Uterus (tissue), 4 donors: ENCODE measurements around the gene SNU13. TPM values are rescaled to one million over a fixed set of nuclear protein-coding genes. Genes with fewer than 3 reads are reported as not detected.
"Not testable (repeated sequence)": the region's sequence is repeated elsewhere in the genome, so short reads cannot be mapped to it uniquely, and the experiment has no call there.

Experiments
- DNase-seq, 2 donors: peaks; one replicate each; pipeline ENCODE4 v3.0.0-alpha.2; 2019 to 2020
- H3K27ac ChIP-seq, 2 donors: fragments of 200-600 bp; sonication (generic); 1 replicate in 1 of 2; 2 replicates in 1 of 2; pipeline ENCODE4 v1.5.1; 2016 to 2018
- H3K27me3 ChIP-seq, 2 donors: fragments of 200-600 bp; sonication (generic); one replicate each; pipeline ENCODE4 v1.5.1; 2018 to 2019; ENCODE audit warnings: control low read depth in 1 of 2
- H3K36me3 ChIP-seq, 2 donors: fragments of 200-600 bp; sonication (generic); one replicate each; pipeline ENCODE4 v1.5.1; 2019; ENCODE audit warnings: control low read depth in 1 of 2
- H3K4me1 ChIP-seq, 2 donors: fragments of 200-600 bp; sonication (generic); one replicate each; pipeline ENCODE4 v1.5.1; 2018 to 2019; ENCODE audit warnings: control low read depth in 1 of 2
- H3K4me3 ChIP-seq, 2 donors: fragments of 200-600 bp; sonication (generic); 1 replicate in 1 of 2; 2 replicates in 1 of 2; pipeline ENCODE4 v1.5.1; 2018 to 2019; ENCODE audit warnings: mild to moderate bottlenecking in 1 of 2
- H3K9me3 ChIP-seq, 2 donors: fragments of 200-600 bp; sonication (generic); one replicate each; pipeline ENCODE4 v1.5.1; 2019; ENCODE audit warnings: control low read depth in 1 of 2
- CTCF ChIP-seq, 4 experiments: fragments of 200-600 bp in 2 of 4; fragments of 450-650 bp in 2 of 4; sonication (generic) in 2 of 4; IDR thresholded peaks; one replicate each; pipeline ENCODE4 v1.5.1; 2016 to 2019; ENCODE audit warnings: antibody characterized with exemption in 4 of 4, mild to moderate bottlenecking in 2 of 4, moderate library complexity in 1 of 4
- POLR2A ChIP-seq, 2 donors: fragments of 450-650 bp; IDR thresholded peaks; one replicate each; pipeline ENCODE4 v1.6.1; 2016; ENCODE audit warnings: antibody characterized with exemption in 2 of 2, mild to moderate bottlenecking in 1 of 2, moderate library complexity in 1 of 2
- intact Hi-C: fragments of 100-400 bp; cut with DNase I; formaldehyde crosslinking; loops from one replicate; pipeline ENCODE4 v1.15.1; 2023; ENCODE audit warnings: low total_unique reads
- small RNA-seq: library from RNA; depleted of rRNA; stranded (forward); fragments of <200 nt; gene quantifications from one replicate; pipeline ENCODE3, GENCODE V24; 2016
- total RNA-seq, 4 donors: library from RNA; depleted of rRNA in 3 of 4; stranded (reverse); fragments of >200 nt in 3 of 4; gene quantifications; one replicate each; pipeline versions ENCODE4 v1.1.0 to v1.2.4, GENCODE V29; 2014 to 2023
- donor health status: DM: yes; HTN: yes; CAD: no.

SNU13 gene
- total RNA-seq, 4 donors from 2014 or later, result 62.1 to 136 (median 96.2) TPM

- intact Hi-C loops, result no loop called here
- H3K27ac ChIP-seq, result no peak overlapping the region
- no peaks in the 10 kb centered on the region for H3K36me3 ChIP-seq
- H3K27me3 ChIP-seq, result no peaks in the 10 kb centered on the region
- H3K4me1 ChIP-seq, result no peaks in the 10 kb centered on the region
- TF ChIP-seq POLR2A (IDR thresholded peaks at IDR 0.05) (no peak), CTCF (IDR thresholded peaks at IDR 0.05) (no peak)
- H3K9me3 ChIP-seq, result no peaks in the 10 kb centered on the region
- DNase-seq, result no peak
- no peak overlapping the region for H3K4me3 ChIP-seq
These were observed 52.2 kb downstream of the SNU13 start for GRCh38 chr22:41636467-41636866.

GRCh38 chr22:41634610-41635009 is 54.1 kb downstream of the SNU13 start:
- H3K9me3 ChIP-seq, DNase-seq, H3K36me3 ChIP-seq, intact Hi-C loops, H3K27me3 ChIP-seq, H3K4me3 ChIP-seq, H3K4me1 ChIP-seq, H3K27ac ChIP-seq: not testable (repeated sequence)

- intact Hi-C loops, H3K27me3 ChIP-seq, H3K4me1 ChIP-seq, H3K36me3 ChIP-seq, H3K27ac ChIP-seq, H3K4me3 ChIP-seq, DNase-seq, H3K9me3 ChIP-seq: not testable (repeated sequence)
These were observed 57.1 kb downstream of the SNU13 start for GRCh38 chr22:41631615-41632014.

GRCh38 chr22:41631115-41631514 is 57.6 kb downstream of the SNU13 start:
- DNase-seq, H3K4me3 ChIP-seq, intact Hi-C loops, H3K36me3 ChIP-seq, H3K4me1 ChIP-seq, H3K27me3 ChIP-seq, H3K9me3 ChIP-seq, H3K27ac ChIP-seq: not testable (repeated sequence)

GRCh38 chr22:41625577-41625976 is 63.1 kb downstream of the SNU13 start:
- Histone ChIP-seq H3K4me1 (peaks cover 3 to 4% of the 10 kb centered on the region in 2 donors), H3K4me3 (no peak overlapping the region), H3K9me3 (no peaks in the 10 kb centered on the region), H3K36me3 (no peaks in the 10 kb centered on the region), H3K27me3 (no peaks in the 10 kb centered on the region), H3K27ac (no peak overlapping the region)
- TF ChIP-seq CTCF (IDR thresholded peaks at IDR 0.05) (no peak), POLR2A (IDR thresholded peaks at IDR 0.05) (no peak)
- DNase-seq, result no peak
- intact Hi-C loops, result no loop called here

Small RNAs within 50 kb of the gene (small RNA-seq; reads per million reads assigned to genes)
- gene HMGN2P10 (not detected), gene RF00019 (not detected), gene RNU6-476P (not detected), gene RNU6ATAC22P (not detected)

Other genes starting within 250 kb of the SNU13 start
- 10 to 100 TPM; 15.6 to 97.1 (median 27.8) TPM for gene TOB2, start 242.1 kb downstream of the SNU13 start, total RNA-seq
- gene PHF5A, start 220.2 kb downstream of the SNU13 start, total RNA-seq, result 10 to 100 TPM; 38.5 to 65.1 (median 46.4) TPM
- 10 to 100 TPM; 21.5 to 64.4 (median 47.1) TPM for gene ACO2, start 219.8 kb downstream of the SNU13 start, total RNA-seq
- gene POLR3H, start 144.4 kb downstream of the SNU13 start, total RNA-seq, result 10 to 100 TPM in 2 of 4 donors, 1 to 10 TPM in 2; 3.2 to 41.9 (median 16.6) TPM
- 10 to 100 TPM in 2 of 4 donors, 1 to 10 TPM in 2; 2.4 to 83.0 (median 19.6) TPM for gene CSDC2, start 127.9 kb downstream of the SNU13 start, total RNA-seq
- 10 to 100 TPM; 21.0 to 76.5 (median 34.6) TPM for gene PMM1, start 99.0 kb downstream of the SNU13 start, total RNA-seq
- 10 to 100 TPM in 2 of 4 donors, 1 to 10 TPM in 2; 6.4 to 34.2 (median 9.6) TPM for gene DESI1, start 67.8 kb downstream of the SNU13 start, total RNA-seq
- 100 to 1,000 TPM in 3 of 4 donors, 10 to 100 TPM in 1; 89.1 to 303 (median 157) TPM for gene XRCC6, start 67.6 kb downstream of the SNU13 start, total RNA-seq
- 1 to 10 TPM in 1 of 4 donors, under 1 TPM in 1, not detected in 2; 0.70 to 1.9 TPM for gene MEI1, start 10.6 kb upstream of the SNU13 start, total RNA-seq
- 10 to 100 TPM in 2 of 4 donors, 1 to 10 TPM in 2; 4.1 to 24.3 (median 11.0) TPM for gene CCDC134, start 111.8 kb upstream of the SNU13 start, total RNA-seq
- gene SREBF2, start 144.2 kb upstream of the SNU13 start, total RNA-seq, result 10 to 100 TPM; 10.2 to 61.0 (median 29.0) TPM
- gene SHISA8, start 226.2 kb upstream of the SNU13 start, total RNA-seq, result under 1 TPM in 1 of 4 donors, not detected in 3; 0.30 TPM
- gene TNFRSF13C, start 237.9 kb upstream of the SNU13 start, total RNA-seq, result 1 to 10 TPM in 1 of 4 donors, under 1 TPM in 1, not detected in 2; 0.30 to 1.3 TPM